ENCODE measurements around the gene ADAMTSL1.

Gene ADAMTSL1

DNA sequence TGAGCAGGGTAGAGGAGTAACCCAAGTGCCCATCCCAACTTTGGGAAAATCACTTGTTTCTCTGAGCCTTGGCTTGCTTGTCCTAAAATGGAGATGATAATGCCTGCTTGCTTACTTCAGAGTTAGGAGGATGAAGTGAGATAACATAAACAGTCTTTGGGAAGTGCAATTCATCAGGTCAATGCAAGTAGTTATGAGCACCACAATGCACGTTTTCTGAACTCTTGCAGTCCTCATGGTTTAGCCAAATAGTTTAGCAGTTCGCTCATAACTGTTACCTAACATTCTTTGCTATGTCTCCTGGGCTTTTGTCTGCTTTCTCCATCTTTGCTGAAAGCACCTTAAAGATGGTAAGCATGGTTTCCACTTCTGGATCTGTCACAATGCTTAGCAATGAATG is 270.0 kb downstream of the ADAMTSL1 start:
- no peak for DNase-seq

DNA sequence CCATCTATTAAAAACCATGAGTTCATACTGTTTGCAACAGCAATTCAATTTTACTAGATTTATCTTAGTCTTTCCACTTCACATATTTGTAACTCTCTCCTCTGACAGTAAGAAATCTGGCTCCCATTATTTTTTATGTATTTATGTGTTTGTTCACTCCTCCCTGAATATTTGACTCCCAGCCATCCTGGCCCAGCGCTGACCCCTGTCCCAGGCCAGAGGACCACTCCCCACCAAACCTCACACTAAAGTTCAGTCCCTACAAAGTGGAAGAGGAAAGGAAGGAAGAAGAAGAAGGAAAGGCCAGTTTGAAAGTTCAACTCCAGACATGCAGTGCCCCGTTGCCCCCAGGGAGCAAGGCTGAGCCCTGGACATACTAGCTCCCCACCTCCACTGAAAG is 271.8 kb downstream of the ADAMTSL1 start:
- DNase-seq, result no peak

DNA sequence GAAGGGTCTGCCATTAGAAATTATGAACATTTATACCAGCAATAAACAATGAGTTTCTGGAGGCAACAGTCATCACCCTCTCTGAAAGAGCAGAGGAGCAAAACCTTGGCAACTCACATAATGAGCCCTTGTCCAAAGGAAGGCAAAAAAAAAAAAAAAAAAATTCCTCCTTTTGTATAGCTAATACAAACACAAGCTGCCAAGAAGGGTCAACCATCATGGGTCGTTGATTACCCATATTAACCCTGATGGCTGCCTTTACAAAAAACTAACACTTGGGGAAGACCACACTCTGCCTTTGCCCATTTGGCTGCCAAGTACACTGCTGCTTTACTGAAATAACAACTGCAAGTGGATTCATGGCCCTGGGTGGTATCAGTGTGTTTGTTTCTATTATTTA is 272.7 kb downstream of the ADAMTSL1 start:
- DNase-seq, result no peak

DNA sequence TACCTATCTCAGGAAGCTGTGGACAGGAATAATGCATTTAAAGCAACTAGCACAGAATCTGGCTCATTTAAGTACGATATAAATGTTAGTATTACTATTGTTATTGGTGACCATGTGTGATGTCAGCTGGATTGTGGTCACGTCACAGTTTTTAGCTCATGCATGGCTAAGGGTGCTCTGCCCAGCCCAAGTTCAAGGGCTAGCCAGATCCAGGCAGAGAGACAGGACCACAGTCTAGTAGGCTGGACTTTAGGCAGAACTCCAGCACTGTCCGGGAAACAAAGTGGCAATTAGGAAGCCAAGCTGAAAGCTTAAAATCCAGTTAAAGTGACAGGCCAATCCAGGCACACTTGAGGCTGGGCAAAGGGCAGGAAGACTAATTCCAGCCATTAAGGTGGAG is 273.6 kb downstream of the ADAMTSL1 start:
- no peak for DNase-seq

DNA sequence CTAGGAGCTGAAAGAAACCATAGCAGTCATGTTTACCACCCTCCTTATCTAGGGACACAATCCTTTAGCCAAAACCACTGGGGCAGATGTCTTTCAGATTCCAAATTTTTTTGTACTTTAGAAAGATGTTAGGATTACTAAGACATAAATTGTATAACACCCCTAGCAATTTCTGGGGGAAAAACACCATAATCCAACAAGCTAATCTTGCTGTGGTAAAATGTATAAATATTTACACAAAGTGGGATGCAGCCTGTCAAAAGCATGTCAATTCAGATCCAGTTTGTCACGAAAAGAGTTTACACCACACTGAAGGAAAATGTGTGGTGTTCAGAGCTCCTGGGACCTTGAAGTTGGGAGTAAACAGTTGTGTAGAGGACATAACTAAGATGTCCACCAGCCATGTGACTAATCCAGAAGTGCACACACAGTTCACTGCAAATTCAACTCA is 274.3 kb downstream of the ADAMTSL1 start:
- no peak for DNase-seq

DNA sequence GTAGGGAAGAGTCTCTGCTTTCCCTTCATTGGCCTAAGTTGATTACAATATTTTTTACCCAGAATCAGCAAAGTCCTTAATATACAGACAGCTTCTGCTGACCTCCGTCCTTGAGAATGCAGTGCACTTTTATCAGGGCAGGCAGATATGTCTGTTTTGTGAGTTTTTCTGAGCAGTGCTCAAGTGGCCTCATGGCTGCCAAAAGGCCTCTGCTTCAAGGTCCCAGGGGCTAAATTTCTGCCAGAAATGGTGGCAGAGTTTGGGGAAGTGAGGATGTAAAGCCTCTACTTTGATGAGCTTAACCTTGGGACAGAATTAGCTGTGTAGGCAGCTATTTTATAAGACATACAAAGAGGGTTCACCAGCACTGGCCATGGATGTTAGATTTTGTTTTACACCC is 275.8 kb downstream of the ADAMTSL1 start:
- DNase-seq, result no peak

DNA sequence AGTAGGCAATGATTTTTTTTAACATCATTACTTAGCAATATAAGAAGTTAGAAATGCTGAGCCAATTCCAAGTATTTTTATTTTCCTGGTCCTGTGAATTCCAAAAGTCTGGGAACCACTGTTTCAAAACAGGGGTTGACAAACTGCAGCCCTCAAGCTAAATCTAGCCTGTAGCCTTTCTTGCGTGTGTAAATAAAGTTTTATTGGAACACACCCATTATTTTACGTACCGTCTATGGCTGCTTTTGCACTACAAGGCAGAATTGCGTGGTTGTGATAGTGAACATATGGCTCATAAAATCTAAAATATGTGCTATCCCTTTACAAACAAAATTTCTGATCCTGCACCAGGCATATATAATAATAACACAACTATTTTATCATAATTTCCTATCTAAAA is 280.0 kb downstream of the ADAMTSL1 start:
- DNase-seq, result no peak

DNA sequence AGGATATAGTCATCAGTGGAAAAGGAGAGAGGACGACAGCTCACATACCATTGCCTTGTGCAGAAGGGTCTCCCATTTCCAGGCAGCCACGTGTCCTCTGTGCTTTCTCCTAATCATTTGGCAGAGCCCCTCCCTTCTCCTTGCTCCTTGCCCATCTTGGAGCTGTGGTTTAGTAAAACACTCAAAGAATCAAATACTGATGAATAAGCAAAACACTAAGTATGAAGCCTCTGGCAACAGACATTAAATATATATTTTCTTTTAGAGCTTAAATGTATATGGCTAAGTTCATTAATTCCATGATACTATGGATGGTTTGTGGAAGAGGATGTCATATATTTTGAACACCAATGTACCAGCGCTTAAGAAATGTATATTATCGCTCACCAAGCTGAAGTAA is 280.6 kb downstream of the ADAMTSL1 start:
- DNase-seq, result no peak

DNA sequence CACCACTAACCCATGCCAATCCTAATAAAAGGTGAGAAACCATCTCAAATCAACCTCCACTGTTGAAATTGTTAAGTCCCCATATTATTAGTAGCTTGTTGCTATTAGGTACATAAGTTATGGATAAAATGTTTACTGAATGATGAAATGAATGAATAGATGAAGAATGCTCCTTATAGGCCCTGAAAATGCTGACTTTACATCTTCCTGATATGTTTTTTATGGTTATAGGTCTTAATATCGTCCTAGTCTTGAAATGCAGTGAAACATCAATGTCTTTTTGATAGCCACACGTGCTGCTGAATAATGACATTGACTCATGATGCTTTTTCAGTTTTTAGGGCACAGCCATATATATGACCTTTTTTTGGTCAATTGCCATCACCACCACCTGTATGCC is 281.3 kb downstream of the ADAMTSL1 start:
- DNase-seq, result no peak

DNA sequence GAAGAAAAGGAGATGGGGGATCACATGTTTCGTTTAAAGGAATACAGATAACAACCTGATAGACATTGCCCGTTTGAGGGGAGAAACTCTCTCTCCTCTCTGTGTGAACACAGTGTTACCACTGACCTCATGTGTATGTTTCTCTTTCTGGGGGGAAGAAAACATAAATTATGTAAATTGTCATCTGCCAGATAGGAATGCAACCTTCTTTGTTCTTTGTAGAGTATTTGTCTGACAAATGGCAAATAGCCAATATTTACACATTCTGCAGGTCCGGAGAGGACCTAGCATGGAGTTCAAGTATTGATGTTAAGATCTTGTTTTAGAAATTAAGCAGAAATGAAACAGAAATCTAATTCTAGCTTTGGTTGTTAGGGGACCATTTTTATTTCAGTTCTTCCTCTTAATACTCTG is 282.8 kb downstream of the ADAMTSL1 start:
- no peak for DNase-seq

DNA sequence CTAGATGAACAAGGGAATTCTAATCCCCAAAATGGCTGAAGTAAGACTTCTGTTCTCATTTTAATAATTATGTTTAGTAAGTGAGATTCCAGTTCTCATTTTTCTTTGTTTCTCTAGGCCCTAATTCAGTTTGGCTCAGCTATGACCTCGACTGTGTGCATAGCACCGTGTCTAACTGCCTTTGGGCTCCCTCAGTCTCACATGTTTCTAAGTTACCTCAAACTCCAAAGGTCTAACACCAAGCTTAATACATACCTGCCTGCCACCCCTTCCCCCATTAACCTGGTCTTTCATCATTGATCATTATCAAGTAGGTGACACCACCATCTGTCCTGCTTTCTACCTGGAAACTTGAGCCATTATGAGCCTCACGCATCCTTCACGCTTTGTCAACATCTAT is 285.9 kb downstream of the ADAMTSL1 start:
- no peak for DNase-seq

DNA sequence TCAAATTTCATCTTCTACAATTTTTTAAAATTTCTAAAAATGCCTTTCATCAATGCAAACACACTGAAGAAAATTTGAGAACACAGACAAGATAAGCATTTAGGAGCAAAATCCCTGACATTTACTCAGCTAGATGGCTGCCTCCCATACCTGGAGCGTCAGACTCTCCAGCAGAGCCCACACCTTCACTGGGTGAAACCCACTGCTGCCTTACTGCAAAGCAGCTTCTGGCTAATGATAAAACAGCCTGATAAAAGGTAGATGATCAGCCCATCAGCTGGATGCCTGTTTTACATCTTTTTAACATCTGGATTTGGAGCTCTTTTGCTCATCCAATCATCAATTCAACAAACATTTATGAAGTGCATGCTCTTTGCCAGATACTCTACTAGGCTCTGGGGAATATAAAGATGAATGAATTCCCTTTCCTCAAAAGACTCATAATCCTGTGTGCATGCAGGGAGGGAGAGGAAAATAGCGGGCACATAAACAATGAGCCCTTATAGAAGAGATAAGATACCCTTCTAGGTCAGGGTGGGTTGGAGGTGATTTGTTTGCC is 287.9 kb downstream of the ADAMTSL1 start:
- no peak for DNase-seq

DNA sequence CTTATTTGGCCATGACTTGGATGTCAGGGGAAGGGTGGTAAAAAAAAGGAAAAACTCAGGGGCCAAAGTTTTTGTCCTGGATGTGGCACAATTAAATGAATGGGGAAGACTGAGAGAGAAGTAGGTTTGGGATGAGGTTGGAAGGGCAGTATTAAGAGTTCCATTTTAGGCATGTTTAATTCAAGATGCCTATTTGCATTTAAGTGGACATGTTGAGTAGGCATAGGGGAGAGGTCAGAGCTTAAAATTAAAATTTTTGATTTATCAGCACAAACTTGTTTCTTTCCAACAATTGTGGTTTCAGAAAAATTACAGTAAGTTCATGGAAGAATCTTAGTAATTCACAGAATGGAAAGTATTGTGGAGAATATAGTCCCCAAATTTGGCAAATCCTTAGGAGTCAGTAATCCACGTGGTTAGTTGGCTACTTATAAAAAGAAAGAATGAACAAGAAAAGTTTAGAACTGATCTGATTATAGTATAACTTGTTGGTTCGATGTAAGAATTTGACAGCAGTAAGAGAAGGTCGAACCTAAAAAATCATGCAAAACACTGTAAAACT is 293.1 kb downstream of the ADAMTSL1 start:
- DNase-seq, result no peak

DNA sequence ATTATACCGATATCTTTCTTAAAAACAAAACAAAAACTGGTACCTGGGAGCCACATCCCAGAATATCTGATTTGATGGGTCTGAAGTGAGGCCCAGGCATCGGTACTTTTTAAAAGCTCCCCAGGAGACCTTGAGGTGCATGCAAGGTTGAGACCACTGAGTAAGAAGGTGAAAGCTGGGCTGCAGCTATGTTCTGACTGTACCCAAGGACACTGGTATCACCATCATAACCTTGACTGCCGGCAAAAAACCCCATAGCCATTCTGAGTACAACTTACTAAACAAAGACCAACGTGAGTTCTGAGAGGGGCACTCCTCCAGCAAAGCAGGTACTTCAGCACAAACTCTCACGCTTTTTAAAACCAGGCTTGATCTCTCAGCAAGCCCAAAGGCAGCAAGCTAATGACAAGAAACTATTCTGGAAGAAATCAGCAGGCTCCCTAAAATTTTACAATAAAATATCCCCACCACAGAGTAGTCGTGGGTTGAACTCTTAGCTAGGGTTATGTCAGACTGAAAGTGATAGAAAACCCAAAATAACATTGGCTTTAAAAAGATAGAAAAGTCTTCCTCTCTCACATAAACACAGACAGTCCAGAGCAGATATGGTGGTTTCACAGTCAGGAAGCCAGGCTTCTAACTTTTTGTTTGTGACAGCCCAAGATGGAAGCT is 295.1 kb downstream of the ADAMTSL1 start:
- DNase-seq, result no peak

DNA sequence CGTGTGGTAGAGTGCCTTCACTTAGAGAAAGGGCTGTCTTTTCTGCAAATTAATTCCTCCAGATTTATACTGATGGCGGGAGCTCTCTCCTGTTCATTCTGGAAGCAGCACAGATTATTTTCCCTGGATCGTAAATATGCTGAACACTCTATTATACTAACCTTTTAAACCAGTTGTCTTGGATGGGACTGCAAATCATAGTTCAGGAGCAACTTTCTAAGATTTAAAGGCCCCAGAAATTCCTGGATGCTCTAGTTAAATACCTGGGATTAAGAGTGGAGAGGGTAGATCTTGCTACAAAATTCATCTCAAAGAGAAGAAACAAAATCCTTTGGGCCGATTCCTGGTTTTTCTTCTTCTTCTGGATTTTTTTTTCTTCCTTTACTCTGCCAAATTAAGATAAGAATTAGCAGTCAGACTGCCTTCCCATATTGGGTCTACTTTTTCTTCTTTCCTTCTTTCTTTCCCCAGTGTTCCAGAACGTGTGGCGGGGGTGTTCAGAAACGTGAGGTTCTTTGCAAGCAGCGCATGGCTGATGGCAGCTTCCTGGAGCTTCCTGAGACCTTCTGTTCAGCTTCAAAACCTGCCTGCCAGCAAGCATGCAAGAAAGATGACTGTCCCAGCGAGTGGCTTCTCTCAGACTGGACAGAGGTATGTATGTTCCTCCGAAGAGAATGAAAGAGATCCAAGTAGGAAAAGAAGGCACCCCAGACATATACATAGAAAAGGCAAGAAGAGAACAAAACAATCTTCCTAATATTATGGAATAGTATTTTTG is 296.4 kb downstream of the ADAMTSL1 start:
- DNase-seq, result no peak

DNA sequence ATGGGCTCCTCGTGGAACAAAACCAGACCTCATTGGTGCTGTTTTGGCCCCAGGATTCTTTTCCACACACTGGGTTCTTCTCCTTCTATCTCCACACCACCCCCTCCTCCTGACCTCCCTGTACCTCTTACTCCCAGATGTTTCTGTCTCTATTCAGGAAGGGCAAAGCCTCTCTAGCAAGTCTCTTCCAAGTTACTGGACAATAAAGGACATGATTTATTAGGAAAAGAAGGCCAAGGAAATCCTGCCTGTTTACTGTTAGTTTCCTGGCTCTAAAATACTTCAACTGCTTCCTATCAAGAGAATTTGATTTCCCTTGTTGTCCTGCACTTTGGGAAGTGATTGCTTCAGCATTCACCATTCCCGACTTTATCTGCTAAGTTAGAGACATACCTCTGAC is 297.1 kb downstream of the ADAMTSL1 start:
- no peak for DNase-seq

DNA sequence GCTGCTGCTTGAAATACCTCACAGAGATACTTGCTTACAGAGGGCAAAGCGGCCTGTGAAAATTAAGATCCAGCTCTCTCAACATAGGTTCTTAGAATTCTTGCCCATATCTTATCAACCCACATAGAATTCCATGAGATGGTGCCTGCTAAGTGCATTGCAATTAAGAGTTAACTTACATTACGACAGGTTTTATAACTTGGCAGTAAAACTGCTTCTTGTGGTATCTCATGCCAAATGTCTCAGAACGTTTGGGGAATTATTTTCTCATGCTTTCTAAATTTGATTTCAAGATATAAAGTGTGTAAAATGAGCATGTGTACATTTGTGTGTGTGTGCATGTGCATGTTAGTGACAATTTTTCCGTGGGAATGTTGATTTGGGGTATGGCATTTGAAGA is 297.8 kb downstream of the ADAMTSL1 start:
- DNase-seq, result no peak

DNA sequence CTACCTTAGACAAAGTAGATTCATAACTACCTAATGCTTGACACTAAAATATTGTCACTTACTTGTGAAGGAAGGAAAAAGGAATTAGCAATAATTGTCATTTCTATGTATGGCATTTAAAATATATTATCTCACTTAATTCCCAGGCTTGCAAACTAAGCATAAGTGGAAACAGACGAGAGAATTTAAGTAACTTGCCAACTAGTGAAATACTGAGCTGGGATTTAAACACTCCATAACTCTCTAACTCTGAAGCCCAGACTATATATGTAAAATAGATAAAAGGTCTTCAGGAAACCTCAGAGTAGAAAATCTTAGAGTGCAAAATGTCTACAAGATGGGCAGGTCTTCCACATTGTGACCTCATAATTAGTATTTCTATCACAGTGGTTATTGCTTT is 301.3 kb downstream of the ADAMTSL1 start:
- DNase-seq, result no peak

DNA sequence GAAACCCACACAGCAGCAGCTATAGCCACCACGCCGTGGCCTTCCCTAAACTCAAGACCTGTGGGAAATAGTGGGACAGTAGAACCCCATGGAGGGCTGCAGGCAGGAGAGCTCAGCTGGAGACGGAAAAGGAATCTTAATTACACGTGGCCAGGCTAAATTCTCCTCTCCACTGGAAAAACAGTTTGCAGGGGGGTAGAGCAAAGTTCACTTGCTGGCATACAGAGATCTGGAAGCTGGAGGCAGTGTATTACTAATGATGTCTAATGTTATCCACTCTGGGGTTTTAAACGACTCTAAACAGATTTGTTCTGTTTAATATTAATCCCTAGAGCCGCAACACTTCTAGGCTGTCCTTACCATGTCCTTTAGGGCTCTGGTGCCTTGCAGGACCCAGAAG is 302.0 kb downstream of the ADAMTSL1 start:
- no peak for DNase-seq

DNA sequence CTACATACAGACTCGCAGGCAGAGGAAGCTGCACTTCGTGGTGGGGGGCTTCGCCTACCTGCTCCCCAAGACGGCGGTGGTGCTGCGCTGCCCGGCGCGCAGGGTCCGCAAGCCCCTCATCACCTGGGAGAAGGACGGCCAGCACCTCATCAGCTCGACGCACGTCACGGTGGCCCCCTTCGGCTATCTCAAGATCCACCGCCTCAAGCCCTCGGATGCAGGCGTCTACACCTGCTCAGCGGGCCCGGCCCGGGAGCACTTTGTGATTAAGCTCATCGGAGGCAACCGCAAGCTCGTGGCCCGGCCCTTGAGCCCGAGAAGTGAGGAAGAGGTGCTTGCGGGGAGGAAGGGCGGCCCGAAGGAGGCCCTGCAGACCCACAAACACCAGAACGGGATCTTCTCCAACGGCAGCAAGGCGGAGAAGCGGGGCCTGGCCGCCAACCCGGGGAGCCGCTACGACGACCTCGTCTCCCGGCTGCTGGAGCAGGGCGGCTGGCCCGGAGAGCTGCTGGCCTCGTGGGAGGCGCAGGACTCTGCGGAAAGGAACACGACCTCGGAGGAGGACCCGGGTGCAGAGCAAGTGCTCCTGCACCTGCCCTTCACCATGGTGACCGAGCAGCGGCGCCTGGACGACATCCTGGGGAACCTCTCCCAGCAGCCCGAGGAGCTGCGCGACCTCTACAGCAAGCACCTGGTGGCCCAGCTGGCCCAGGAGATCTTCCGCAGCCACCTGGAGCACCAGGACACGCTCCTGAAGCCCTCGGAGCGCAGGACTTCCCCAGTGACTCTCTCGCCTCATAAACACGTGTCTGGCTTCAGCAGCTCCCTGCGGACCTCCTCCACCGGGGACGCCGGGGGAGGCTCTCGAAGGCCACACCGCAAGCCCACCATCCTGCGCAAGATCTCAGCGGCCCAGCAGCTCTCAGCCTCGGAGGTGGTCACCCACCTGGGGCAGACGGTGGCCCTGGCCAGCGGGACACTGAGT is 303.2 kb downstream of the ADAMTSL1 start:
- no peak for DNase-seq

DNA sequence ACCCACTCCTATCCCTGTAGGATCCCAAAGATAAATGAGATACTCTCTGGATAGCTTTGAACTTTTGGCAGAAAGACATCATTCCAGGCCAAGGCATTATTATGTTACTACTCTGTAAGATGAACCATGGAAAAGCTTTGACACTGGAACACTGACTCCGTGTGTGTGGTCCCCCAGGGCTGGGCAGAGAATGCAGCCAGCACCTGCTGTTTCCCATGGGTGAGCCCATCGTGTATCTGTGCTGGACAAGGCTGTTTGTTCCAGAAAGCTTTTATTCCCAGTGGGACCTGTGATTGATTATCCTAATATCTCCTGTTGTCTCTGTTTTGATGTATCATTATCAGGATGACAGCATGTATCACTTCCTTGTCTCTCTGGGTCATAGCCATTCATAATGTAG is 304.2 kb downstream of the ADAMTSL1 start:
- no peak for DNase-seq

DNA sequence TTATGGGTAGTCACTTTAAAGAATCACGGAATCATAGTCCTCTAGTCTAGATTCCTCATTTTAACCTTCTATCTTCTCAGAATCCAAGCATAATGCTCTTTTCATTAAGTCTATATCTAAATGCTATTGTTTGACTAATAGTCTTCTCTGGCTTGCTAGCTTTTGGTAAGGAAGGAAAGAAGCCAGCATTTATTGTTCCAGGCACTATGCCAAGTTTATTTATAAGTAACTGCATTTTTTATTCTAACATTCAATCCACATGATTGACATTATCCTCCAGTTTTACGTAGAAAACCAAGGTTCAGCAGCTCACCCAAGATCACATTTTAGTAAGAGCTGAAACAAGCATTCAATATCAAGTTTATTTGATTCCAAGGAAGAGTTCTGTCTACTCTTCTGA is 304.9 kb downstream of the ADAMTSL1 start:
- no peak for DNase-seq

DNA sequence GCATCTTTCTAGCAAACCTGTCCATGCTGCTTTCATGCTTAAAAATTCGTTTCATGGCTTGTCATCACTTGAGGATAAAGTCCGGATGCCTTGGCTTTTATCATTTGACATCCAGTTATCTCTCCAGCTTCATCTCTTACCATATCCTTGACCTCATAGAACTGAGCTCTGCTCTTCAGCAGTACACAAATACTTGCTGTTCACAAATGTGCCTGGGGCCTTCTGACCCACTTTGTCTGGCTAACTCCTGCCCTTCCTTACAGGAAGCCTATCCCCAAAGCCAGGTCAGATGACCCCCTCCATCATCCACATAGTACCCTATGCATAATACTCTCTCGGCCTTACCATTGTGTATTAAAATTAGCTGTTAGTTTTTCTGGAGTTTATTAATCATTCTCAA is 310.0 kb downstream of the ADAMTSL1 start:
- DNase-seq, result no peak
